PC-3 (cell line): ENCODE measurements around the gene EFCAB6. TPM values are rescaled to one million over a fixed set of nuclear protein-coding genes. Genes with fewer than 3 reads are reported as not detected.

Experiments
- ATAC-seq: fragments of 200-7000 bp; cut with Tn5 transposase; 2 replicates; pipeline ENCODE4 v1.9.1; 2020; ENCODE audit warnings: mild to moderate bottlenecking, moderate library complexity
- BruUV-seq: library from RNA; stranded (reverse); fragments of 400-500 nt; replicated peaks from 2 replicates; lab custom pipeline; 2021; lab: Mats Ljungman, UMichigan
- CTCF ChIA-PET: fragments of 300-600 bp; sonication (Branson Sonifier 250); formaldehyde crosslinking; loops from one replicate; lab custom pipeline; 2022; ENCODE audit warnings: antibody characterized with exemption; lab: Charles Lee
- POLR2A ChIA-PET: fragments of 300-600 bp; sonication (Branson Sonifier 250); formaldehyde crosslinking; loops from one replicate; lab custom pipeline; 2022; ENCODE audit warnings: antibody characterized with exemption; ENCODE audit not compliant: unreplicated experiment; lab: Charles Lee
- DNase-seq: peaks from one replicate; pipeline ENCODE4 v3.0.0-alpha.2; 2015
- H2AFZ ChIP-seq: fragments of 300-600 bp; sonication (generic); 2 replicates; pipeline ENCODE4 v1.6.0; 2016; ENCODE audit warnings: antibody characterized with exemption, low read length
- H3F3A ChIP-seq: fragments of 300-600 bp; sonication (generic); one replicate; pipeline ENCODE4 v1.6.0; 2017; ENCODE audit warnings: antibody characterized with exemption, low read length, control low read depth, mild to moderate bottlenecking; ENCODE audit not compliant: unreplicated experiment
- H3K27ac ChIP-seq: fragments of 300-600 bp; sonication (generic); 2 replicates; pipeline ENCODE4 v1.5.1; 2016; ENCODE audit warnings: mild to moderate bottlenecking, low read length
- H3K27me3 ChIP-seq: fragments of 300-600 bp; sonication (generic); 2 replicates; pipeline ENCODE4 v1.6.1; 2016; ENCODE audit warnings: low read length, mixed read lengths
- H3K36me3 ChIP-seq: fragments of 300-600 bp; sonication (generic); 2 replicates; pipeline ENCODE4 v1.6.1; 2016; ENCODE audit warnings: low read depth, mixed run types, low read length, mixed read lengths
- H3K4me1 ChIP-seq: fragments of 300-600 bp; sonication (generic); 2 replicates; pipeline ENCODE4 v1.5.1; 2016; ENCODE audit warnings: low read length; ENCODE audit not compliant: insufficient read depth
- H3K4me2 ChIP-seq: fragments of 300-600 bp; sonication (generic); 2 replicates; pipeline ENCODE4 v1.6.0; 2016; ENCODE audit warnings: low read length
- H3K4me3 ChIP-seq: fragments of 300-600 bp; sonication (generic); 2 replicates; pipeline ENCODE4 v1.5.1; 2016; ENCODE audit warnings: mild to moderate bottlenecking, low read length, mixed read lengths
- H3K79me2 ChIP-seq: fragments of 300-600 bp; sonication (generic); 2 replicates; pipeline ENCODE4 v1.6.1; 2017; ENCODE audit warnings: low read length, mixed read lengths
- H3K9ac ChIP-seq: fragments of 300-600 bp; sonication (generic); 2 replicates; pipeline ENCODE4 v1.6.0; 2016; ENCODE audit warnings: mild to moderate bottlenecking, low read length
- H3K9me2 ChIP-seq: fragments of 300-600 bp; sonication (generic); replicated peaks from 2 replicates; pipeline ENCODE4 v1.6.1; 2016; ENCODE audit warnings: mixed run types, low read length, mixed read lengths
- H3K9me3 ChIP-seq: fragments of 300-600 bp; sonication (generic); 2 replicates; pipeline ENCODE4 v1.6.1; 2016; ENCODE audit warnings: low read length, mixed read lengths
- H4K20me1 ChIP-seq: fragments of 300-600 bp; sonication (generic); 2 replicates; pipeline ENCODE4 v1.6.1; 2016; ENCODE audit warnings: low read length, mixed read lengths
- CTCF ChIP-seq: fragments of 300-600 bp; sonication (generic); conservative IDR thresholded peaks from 2 replicates; pipeline ENCODE4 v1.5.1; 2017; ENCODE audit warnings: antibody characterized with exemption, low read depth, mild to moderate bottlenecking, low read length
- EZH2 ChIP-seq: fragments of 300-600 bp; sonication (generic); IDR thresholded peaks from one replicate; pipeline ENCODE4 v1.6.1; 2017; ENCODE audit warnings: antibody characterized with exemption, mild to moderate bottlenecking, low read length; ENCODE audit not compliant: unreplicated experiment
- EZH2phosphoT487 ChIP-seq: fragments of 300-600 bp; sonication (generic); IDR thresholded peaks from 2 replicates; pipeline ENCODE4 v1.6.1; 2018; ENCODE audit warnings: mild to moderate bottlenecking, antibody characterized with exemption, low read length, borderline replicate concordance
- intact Hi-C: fragments of 100-400 bp; cut with micrococcal nuclease; formaldehyde crosslinking; loops from 2 replicates; pipeline ENCODE4 v1.9.0; 2023
- total RNA-seq: library from RNA; depleted of rRNA; stranded (reverse); fragments of >200 nt; gene quantifications from 2 replicates; pipeline ENCODE4 v1.2.3, GENCODE V29; 2014

The EFCAB6 gene
- total RNA-seq, 1 experiment from 2014 or later, result 0.07 TPM

- Histone ChIP-seq H3K27ac (no peak overlapping the region), H3K4me1 (no peaks in the 10 kb centered on the region), H3K79me2 (no peaks in the 10 kb centered on the region), H3F3A (no peaks in the 10 kb centered on the region), H2AFZ (no peak overlapping the region), H3K4me2 (no peak overlapping the region), H3K4me3 (no peak overlapping the region), H3K9me2 (no peaks in the 10 kb centered on the region), H3K9me3 (no peaks in the 10 kb centered on the region), H3K36me3 (no peaks in the 10 kb centered on the region), H3K27me3 (no peaks in the 10 kb centered on the region), H4K20me1 (no peaks in the 10 kb centered on the region), H3K9ac (no peak overlapping the region)
- no peak for ATAC-seq
- no peak for TF ChIP-seq EZH2phosphoT487
- TF ChIP-seq EZH2, result no peak
- no peak for TF ChIP-seq CTCF
- no peak for DNase-seq
- CTCF ChIA-PET, result interaction anchor here (0.5 kb wide), 1 partner anchor 18 kb away, joined by 3 read pairs; no protein-coding TSS in a partner anchor
- BruUV-seq, result no TSS peak
- intact Hi-C loops, result no loop called here
- POLR2A ChIA-PET, result no interaction called here
Observed at GRCh38 chr22:43642319-43643206, 169.5 kb downstream of the EFCAB6 start.

- H3K9me3 ChIP-seq, result no peaks in the 10 kb centered on the region
- no peak overlapping the region for H3K9ac ChIP-seq
- no peaks in the 10 kb centered on the region for H4K20me1 ChIP-seq
- no peak overlapping the region for H3K4me2 ChIP-seq
- no peak for ATAC-seq
- no peaks in the 10 kb centered on the region for H3K79me2 ChIP-seq
- no peak overlapping the region for H3K27ac ChIP-seq
- intact Hi-C loops, result loop anchor here (5.0 kb wide), 1 partner anchor 93 kb away; no protein-coding TSS in a partner anchor
- no peaks in the 10 kb centered on the region for H3K27me3 ChIP-seq
- H2AFZ ChIP-seq, result no peak overlapping the region
- no peak overlapping the region for H3K4me3 ChIP-seq
- no peaks in the 10 kb centered on the region for H3K36me3 ChIP-seq
- ChIA-PET POLR2A (no interaction called here), CTCF (no interaction called here)
- no peaks in the 10 kb centered on the region for H3K9me2 ChIP-seq
- no peak for TF ChIP-seq CTCF
- TF ChIP-seq EZH2phosphoT487, result no peak
- TF ChIP-seq EZH2, result no peak
- no peaks in the 10 kb centered on the region for H3K4me1 ChIP-seq
- no TSS peak for BruUV-seq
- DNase-seq, result no peak
- no peaks in the 10 kb centered on the region for H3F3A ChIP-seq
Observed at GRCh38 chr22:43639228-43639948, 172.7 kb downstream of the EFCAB6 start.
